Parathyroid adenoma (tissue), 2 donors: ENCODE results near the gene ABCC9.

Experiments
- H2AFZ ChIP-seq: fragments of 300-600 bp; sonication (generic); one replicate; pipeline ENCODE4 v1.7.0; 2017; ENCODE audit warnings: antibody characterized with exemption, mild to moderate bottlenecking
- H3K27ac ChIP-seq: fragments of 300-600 bp; sonication (generic); one replicate; pipeline ENCODE4 v1.7.0; 2017
- H3K27me3 ChIP-seq: fragments of 300-600 bp; sonication (generic); one replicate; pipeline ENCODE4 v1.7.0; 2017; ENCODE audit warnings: low read length; ENCODE audit not compliant: control insufficient read depth, insufficient read depth
- H3K36me3 ChIP-seq: fragments of 300-600 bp; sonication (generic); one replicate; pipeline ENCODE4 v1.7.0; 2017; ENCODE audit warnings: low read length; ENCODE audit not compliant: control insufficient read depth, insufficient read depth
- H3K4me1 ChIP-seq: fragments of 300-600 bp; sonication (generic); one replicate; pipeline ENCODE4 v1.7.0; 2017; ENCODE audit warnings: control low read depth
- H3K4me2 ChIP-seq: fragments of 300-600 bp; sonication (generic); one replicate; pipeline ENCODE4 v1.7.0; 2017; ENCODE audit warnings: low read length
- H3K4me3 ChIP-seq: fragments of 300-600 bp; sonication (generic); one replicate; pipeline ENCODE4 v1.7.0; 2017; ENCODE audit warnings: low read depth, low read length
- H3K79me2 ChIP-seq: fragments of 300-600 bp; sonication (generic); one replicate; pipeline ENCODE4 v1.7.0; 2017; ENCODE audit warnings: control low read depth
- H3K9ac ChIP-seq: fragments of 300-600 bp; sonication (generic); one replicate; pipeline ENCODE4 v1.7.0; 2017; ENCODE audit warnings: mild to moderate bottlenecking
- H3K9me3 ChIP-seq: fragments of 300-600 bp; sonication (generic); one replicate; pipeline ENCODE4 v1.7.0; 2017; ENCODE audit warnings: low read length; ENCODE audit not compliant: control insufficient read depth
- TF ChIP-seq, protein P1 (sequence below): fragments of 300-600 bp; sonication (generic); IDR thresholded peaks from one replicate; pipeline ENCODE4 v1.7.0; 2017; ENCODE audit warnings: antibody characterized with exemption, mild to moderate bottlenecking
- donor health status: primary hyperparathyroidism.

The ABCC9 gene

GRCh38 chr12:21806255-21806654 is 135.0 kb downstream of the ABCC9 start:
- Histone ChIP-seq H3K9ac (no peak overlapping the region), H3K9me3 (no peaks in the 10 kb centered on the region), H3K4me3 (no peak overlapping the region), H3K79me2 (no peaks in the 10 kb centered on the region), H3K4me1 (no peaks in the 10 kb centered on the region), H3K27me3 (no peaks in the 10 kb centered on the region), H3K27ac (no peak overlapping the region), H3K4me2 (no peak overlapping the region), H2AFZ (no peak overlapping the region), H3K36me3 (no peaks in the 10 kb centered on the region)
- TF ChIP-seq, protein P1, sequence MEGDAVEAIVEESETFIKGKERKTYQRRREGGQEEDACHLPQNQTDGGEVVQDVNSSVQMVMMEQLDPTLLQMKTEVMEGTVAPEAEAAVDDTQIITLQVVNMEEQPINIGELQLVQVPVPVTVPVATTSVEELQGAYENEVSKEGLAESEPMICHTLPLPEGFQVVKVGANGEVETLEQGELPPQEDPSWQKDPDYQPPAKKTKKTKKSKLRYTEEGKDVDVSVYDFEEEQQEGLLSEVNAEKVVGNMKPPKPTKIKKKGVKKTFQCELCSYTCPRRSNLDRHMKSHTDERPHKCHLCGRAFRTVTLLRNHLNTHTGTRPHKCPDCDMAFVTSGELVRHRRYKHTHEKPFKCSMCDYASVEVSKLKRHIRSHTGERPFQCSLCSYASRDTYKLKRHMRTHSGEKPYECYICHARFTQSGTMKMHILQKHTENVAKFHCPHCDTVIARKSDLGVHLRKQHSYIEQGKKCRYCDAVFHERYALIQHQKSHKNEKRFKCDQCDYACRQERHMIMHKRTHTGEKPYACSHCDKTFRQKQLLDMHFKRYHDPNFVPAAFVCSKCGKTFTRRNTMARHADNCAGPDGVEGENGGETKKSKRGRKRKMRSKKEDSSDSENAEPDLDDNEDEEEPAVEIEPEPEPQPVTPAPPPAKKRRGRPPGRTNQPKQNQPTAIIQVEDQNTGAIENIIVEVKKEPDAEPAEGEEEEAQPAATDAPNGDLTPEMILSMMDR, result no peak

DNA sequence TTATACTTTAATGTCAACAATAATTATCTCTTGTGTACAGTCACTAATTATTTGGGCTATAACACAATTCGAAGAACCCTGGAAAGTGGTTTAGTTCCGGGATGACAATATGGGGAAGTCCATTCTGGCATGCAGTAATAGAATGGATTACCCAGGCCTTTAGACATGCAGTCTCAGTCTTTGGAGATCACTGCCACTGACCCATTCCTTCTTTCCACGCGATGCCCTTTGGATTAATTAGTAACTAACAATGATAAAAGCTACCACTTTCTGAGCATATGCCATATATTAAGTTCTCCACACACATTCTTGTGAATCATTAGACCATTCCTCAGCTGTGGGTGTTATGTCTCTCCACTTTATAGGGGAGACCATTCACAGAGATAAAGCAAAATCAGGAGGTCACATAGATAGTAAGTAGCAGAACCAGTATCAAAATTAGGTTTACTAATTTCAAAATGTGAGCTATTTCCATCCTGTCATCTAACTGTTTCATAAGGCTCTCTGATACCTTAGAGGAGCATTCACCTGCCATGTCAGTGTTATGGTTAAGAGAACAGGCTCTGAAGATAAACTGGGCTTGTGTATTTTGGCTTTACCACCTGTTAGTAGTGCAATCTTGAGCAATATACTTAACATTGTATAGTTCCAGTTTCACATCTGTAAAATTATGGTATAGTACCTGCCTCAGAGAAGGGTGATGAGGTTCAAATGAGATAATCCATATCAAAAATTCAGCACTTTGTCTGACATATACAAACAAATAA is 139.5 kb downstream of the ABCC9 start:
- no peak overlapping the region for H3K4me2 ChIP-seq
- no peak overlapping the region for H3K27ac ChIP-seq
- no peak overlapping the region for H2AFZ ChIP-seq
- H3K9ac ChIP-seq, result no peak overlapping the region
- H3K4me1 ChIP-seq, result no peaks in the 10 kb centered on the region
- TF ChIP-seq, protein P1, result no peak
- no peaks in the 10 kb centered on the region for H3K27me3 ChIP-seq
- H3K9me3 ChIP-seq, result no peaks in the 10 kb centered on the region
- no peak overlapping the region for H3K4me3 ChIP-seq
- no peaks in the 10 kb centered on the region for H3K79me2 ChIP-seq
- no peaks in the 10 kb centered on the region for H3K36me3 ChIP-seq

DNA sequence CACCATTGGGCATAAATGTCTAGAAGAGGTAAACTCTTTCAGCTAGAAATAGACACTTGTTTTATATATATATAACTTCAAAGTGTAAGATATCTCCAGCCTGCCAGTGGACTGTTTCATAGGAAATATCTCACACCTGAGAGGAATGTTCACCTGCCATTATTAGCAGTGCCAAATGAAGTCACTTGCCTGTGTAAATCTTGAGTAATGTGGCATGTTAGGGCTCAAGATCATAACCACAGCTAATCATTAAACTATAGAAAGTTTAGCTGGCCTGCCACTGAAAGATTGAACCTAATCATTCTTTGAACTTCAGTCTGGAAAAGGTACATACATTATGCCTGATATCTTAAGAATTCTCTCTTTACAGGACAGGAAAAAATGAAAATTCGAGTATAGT is 141.2 kb downstream of the ABCC9 start:
- H3K27ac ChIP-seq, result no peak overlapping the region
- H3K4me3 ChIP-seq, result no peak overlapping the region
- TF ChIP-seq, protein P1, result no peak
- H3K27me3 ChIP-seq, result no peaks in the 10 kb centered on the region
- no peak overlapping the region for H3K4me2 ChIP-seq
- H3K9me3 ChIP-seq, result no peaks in the 10 kb centered on the region
- no peak overlapping the region for H2AFZ ChIP-seq
- H3K79me2 ChIP-seq, result no peaks in the 10 kb centered on the region
- no peaks in the 10 kb centered on the region for H3K4me1 ChIP-seq
- H3K9ac ChIP-seq, result no peak overlapping the region
- no peaks in the 10 kb centered on the region for H3K36me3 ChIP-seq

- Histone ChIP-seq H3K9ac (no peak overlapping the region), H3K27me3 (no peaks in the 10 kb centered on the region), H3K4me3 (no peak overlapping the region), H3K27ac (no peak overlapping the region), H2AFZ (no peak overlapping the region), H3K4me1 (no peaks in the 10 kb centered on the region), H3K4me2 (no peak overlapping the region), H3K36me3 (no peaks in the 10 kb centered on the region), H3K9me3 (no peaks in the 10 kb centered on the region), H3K79me2 (no peaks in the 10 kb centered on the region)
- TF ChIP-seq, protein P1, result no peak
Measured at GRCh38 chr12:21797539-21797938, 143.7 kb downstream of the ABCC9 start.
